GOT3 (cell line): ENCODE results near the gene HLCS.
"Not testable (repeated sequence)": the region's sequence is repeated elsewhere in the genome, so short reads cannot be mapped to it uniquely, and the experiment has no call there.

ENCODE experiments used
- DNase-seq: peaks from one replicate; lab custom pipeline; 2025; ENCODE audit warnings: mixed read lengths; lab: John Stamatoyannopoulos, UW

HLCS gene

DNA sequence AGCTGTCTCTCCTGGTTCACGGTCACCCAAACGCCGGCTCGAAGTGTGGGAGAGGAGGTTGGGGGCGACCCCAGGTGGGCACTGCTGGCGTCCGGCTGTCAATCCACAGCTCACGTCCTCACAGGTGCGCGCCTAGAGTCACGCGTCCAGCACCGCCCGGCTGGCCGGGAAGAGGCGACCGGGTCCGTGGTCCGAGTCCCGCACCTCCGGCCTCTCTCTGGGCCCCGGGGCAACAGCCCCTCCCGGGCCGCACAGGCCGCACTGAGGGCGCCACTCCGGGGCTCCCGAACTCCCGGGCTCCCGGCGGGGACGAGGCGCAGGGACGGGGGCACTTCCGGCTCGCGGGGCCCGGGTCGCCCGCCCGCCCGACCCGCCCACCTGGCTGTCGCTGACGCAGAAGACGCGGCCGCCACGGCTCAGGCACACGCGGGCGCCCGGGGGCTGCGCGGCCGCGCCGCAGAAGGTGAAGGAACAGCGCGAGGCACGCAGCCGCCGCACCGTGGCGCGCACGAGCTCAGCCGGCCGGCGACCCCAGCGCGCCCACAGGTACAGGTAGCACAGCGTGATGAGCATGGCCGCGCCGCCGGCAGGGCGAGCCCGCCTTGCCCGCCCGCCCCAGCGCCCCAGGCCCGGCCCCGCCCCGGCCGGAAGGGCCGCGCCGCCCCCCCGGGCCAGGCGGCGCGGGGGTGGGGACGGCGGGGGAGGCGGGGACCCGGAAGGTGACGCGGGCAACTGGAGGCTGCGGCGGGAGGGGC is at the start of gene HLCS:
TSS of gene HLCS (minus strand) at position 604 of the 755 bp plus-strand sequence. CDS start at position 573, 31 bp downstream.
- DNase-seq = no peak

DNA sequence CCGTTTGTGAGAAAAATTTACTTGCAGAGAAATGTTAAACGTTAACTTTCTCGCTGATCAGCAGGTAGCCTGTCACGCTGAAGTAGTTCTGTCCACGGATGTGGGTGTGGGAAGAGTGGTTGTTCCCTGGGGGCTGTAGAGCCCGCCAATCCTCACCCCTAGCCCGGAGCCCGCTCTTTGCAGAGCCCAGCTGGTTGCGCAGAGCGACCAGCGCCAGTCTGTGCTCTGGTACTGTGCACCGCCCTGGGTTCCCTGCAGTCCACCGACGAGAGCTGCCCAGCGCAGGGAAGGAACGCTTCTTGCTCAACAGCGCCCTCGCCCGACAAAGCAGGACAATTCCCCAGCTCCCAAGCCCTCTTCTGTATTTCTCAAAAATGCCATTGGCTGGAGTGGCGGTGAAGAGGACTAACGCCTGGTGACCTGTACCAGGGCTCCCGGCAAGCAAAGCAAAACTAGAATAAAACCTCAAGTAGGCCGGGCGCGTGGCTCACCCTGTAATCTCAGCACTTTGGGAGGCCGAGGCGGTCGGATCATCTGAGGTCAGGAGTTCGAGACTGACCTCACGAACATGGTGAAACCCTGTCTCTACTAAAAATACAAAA is 43.4 kb upstream of the HLCS start:
- peak; percentile 64 for DNase-seq

DNA sequence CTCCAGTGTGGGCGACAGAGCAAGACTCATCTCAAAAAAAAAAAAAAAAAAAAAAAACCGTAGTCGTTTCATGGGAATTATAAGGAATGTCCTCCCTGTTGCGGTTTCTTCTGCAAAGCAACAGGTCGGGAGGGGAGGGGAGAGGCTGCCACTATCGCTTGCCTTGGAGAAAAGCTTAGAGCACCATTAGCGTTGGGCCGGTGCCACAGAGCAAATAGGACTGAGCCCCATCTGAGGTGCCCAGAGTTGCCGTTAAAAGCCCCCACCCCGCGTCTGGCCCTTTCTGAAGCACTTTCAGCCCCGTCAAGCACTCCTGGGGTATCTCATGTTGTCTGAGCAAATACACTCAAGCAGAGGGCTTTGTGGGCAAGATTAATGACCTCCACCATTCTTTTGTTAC is 42.3 kb upstream of the HLCS start:
- no peak for DNase-seq

DNA sequence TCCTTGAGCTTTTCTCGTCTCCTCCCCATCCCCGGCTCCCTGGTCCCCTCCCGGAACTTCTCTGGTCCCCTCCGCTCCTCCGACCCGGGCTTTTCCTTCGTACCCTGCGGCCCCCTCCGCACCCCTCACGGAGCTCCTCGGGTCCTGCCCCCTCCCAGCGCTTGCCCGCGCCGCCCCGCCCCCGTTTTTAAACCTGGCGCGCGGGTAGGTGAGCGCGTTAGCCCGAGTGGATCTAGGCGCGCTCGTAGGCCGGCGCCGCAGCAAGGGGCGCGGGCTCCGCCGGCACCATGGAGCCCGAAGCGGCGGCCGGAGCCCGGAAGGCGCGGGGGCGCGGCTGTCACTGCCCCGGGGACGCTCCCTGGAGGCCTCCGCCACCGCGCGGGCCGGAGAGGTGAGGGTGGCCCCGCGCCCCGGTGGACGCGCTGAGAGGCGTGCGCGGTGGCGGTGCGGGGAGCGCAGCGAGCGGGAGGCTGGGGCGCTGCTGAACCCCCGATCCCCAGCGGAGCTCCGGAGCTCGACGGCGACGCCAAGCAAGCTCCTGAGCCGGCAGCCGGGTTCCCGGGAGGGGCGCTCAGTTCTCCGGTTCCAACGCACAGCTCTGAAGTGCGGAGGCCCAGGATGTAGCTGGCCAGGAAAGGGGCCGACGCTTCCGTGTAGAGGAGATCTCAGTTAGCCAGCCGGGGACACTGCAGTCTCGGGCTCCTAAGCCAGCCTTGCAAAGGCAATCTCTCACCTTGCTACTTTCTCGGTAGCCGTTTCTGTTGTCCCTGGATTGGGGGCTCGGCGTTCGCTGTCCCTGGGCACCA is 40.2 kb upstream of the HLCS start, which contains the start of gene RIPPLY3:
TSS of gene RIPPLY3 (plus strand) at position 217 of the 806 bp plus-strand sequence. CDS start at position 288, 71 bp downstream.
- no peak for DNase-seq

DNA sequence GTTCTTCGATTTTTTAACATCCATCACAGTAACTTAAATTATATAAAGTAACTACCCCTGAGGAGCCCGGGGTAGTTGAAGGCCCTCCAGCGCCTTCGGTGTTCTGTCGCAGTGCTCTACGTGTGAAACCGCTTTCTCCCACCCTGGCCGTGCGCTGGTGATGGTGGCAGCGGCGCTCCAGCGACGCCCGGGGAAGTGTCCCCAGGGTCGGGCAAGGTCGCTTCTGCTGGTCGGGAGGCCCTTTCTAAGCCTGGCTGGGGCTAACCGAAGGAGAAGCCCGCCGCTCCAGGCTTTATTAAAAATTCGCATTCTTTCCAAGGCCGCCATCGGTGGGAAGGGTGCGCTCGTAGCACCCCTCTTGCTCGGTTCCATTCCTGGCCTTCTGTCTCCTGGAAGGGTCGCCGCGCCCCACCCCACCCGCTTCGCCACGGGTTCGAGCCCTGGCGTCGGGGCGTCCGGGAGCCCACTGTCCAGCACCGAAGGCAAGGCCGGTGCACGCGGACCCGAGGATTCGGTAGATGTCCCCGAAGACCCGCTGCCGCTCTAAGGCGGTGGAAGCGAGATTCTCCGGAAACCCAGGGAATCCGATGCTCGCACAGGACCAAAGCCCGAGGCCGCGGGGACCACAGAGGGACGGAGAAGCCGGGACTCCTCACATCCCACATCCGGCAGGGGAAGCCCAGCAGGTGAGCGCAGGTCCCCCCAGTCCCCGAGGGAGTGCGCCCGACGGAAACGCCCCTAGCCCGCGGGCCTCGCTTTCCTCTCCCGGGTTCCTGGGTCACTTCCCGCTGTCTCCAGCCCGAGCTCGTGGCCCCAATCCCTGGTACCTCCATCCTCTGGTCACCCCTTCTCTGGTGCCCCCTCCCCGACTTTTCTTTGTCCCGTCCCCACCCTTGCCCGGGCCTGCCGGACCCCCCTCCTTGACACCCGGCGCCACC is 39.3 kb upstream of the HLCS start:
- DNase-seq = no peak

DNA sequence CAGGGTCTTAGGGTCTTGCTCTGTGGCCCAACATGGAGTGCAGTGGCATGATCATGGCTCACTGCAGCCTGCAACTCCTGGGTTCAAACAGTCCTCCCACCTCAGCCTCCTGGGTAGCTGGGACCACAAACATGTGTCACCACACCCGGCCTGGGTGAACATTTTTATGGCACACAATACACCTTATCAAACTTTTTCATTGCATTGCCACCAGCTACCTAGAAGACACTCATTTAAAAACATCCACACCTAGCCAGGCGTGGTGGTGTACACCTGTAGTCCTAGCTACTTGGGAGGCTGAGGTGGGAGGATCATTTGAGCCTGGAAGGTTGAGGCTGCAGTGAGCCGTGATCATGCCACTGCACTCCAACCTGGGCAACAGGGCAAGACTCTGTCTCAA is 37.4 kb upstream of the HLCS start:
- not testable (repeated sequence) for DNase-seq

DNA sequence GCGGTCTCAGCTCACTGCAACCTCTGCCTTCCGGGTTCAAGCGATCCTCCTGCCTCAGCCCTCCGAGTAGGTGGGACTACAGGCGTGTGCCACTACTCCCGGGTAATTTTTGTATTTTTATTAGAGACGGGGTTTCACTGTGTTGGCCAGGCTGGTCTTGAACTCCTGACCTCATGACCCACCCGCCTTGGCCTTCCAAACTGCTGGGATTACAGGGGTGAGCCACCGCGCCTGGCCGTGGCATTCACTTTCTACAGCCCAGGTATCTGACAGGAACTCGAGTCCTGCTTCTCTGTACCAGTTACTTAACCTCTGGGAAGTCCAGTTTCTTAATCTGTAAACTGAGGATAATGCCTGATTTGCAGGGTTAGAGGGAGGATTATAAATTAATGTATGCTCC is 36.4 kb upstream of the HLCS start:
- not testable (repeated sequence) for DNase-seq

DNA sequence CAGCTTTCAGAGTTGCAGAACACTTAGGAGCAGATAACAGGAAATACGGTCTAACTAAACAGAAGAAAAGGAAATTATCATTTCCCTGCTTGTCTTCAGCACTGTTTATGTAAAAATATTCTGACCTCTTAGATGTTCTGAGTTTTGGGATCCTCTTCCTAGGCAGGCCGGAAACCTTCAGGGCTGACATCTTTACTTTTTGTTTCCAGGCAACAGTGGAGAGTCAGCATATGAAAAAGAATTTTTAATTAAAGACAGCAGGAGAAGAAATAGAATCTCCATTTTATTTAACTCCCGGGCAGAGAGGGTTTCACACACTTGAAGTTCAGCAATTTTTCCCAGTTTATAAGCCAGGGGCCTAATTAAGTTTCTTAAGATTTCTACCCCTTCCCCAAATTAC is 35.0 kb upstream of the HLCS start:
- DNase-seq = no peak

DNA sequence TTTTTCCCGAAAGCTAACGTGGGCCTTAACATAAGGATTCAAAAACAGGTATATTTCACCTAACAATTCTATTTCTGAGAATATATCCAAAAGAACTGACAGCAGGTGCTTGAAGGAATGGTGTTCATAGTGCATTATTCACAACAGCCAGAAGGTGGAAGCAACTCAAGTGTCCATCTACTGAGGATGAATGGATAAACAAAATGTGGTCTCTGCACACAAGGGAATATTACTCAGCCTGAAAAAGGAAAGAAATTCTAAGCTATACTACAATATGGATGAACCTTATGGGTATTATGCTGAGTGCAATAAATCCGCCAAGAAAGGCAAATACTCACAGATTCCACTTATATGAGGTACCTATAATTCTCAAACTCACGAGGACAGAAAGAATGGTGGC is 33.9 kb upstream of the HLCS start:
- no peak for DNase-seq

DNA sequence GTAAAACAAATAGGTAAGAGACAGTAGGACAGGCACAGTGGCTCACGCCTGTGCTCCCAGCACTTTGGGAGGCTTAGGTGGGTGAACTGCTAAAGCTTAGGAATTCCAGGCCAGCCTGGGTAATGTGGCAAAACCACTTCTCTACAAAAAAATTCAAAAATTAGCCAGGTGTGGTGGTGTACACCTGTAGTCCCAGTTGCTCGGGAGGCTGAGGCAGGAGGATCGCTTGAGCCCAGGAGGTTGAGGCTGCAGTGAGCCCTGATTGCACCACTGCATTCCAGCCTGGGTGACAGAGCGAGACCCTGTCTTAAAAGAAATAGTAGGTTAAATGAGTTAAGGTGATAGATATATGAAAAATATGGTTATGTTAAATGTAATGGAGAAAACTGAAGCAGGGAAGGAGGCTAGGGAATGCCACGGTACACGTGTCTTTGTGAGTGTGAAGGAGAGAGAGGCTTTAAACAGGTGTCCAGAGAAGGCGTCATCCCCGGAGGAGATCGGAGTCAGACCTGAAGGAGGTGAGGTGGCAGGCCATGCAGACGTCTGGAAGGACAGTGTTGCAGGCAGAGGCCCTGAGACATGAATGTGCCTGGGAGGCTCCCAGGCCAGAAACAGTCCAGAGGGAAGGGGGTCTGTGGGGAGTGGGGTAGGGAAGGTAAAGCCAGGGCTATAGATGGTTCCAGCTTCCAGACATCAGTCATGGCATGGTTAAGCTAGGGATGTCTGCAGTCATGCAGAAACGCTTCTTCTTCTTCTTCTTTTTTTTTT is 32.8 kb upstream of the HLCS start:
- DNase-seq = no peak

DNA sequence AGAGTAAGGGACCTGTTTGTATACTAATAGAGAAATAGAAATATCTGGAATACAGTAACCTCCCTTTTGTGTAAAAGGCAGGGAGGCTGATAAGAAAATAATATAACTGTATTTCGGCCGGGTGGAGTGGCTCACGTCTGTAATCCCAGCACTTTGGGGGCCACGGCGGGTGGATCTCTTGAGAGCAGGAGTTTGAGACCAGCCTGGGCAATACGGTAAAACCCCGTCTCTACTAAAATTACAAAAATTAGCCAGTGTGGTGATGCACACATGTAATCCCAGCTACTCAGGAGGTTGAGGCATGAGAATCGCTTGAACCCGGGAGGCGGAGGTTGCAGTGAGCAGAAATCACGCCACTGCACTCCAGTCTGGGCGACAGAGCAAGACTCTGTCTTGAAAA is 28.8 kb upstream of the HLCS start:
- DNase-seq = not testable (repeated sequence)

DNA sequence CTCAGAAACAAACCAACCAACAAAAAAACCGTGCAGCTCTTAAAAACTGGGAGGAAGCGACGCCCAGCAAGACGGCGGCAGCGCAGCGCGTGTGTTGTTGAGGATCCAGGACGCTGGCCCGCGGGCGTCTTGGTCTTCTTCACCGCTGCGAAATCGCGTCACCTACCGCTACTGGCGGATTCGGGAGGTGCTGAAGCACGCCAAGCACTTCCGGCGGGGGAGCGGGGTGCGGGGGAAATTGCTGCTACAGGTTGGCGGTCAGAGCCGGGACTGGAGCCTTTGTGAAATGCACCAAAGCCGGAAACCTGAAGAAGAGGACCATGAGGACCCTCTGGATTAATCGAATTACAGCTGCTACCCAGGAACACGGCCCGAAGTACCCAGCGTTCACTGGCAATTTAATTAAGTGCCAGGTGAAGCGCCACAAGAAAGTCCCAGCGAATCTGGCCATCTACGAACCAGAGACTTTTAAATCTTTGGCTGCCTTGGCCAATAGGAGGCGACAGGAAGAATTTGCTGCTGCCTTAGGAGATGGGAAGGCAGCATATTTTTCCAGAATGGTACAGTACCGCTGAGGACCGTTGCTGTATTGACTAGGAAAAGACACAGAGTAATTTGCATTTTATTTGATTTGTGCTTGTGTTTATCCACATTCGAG is 28.2 kb upstream of the HLCS start:
- no peak for DNase-seq

DNA sequence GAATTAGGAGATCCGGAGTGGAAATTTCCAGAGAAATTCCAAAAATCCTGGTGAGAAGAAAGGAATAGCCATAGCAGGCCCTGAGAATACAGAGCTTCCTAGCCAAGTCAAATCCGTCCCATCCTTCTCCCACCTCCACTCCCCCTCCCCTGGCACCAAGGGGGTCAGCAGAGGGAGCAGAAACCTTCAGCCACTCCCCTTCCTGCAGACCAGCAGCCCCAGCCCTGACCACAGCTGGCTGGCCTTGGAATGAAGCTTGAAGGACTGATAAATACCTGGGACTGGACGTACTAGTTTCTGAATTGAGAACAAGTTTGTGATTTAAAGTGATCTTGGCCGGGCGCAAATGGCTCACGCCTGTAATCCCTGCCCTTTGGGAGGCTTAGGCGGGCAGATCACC is 26.2 kb upstream of the HLCS start:
- DNase-seq = no peak

DNA sequence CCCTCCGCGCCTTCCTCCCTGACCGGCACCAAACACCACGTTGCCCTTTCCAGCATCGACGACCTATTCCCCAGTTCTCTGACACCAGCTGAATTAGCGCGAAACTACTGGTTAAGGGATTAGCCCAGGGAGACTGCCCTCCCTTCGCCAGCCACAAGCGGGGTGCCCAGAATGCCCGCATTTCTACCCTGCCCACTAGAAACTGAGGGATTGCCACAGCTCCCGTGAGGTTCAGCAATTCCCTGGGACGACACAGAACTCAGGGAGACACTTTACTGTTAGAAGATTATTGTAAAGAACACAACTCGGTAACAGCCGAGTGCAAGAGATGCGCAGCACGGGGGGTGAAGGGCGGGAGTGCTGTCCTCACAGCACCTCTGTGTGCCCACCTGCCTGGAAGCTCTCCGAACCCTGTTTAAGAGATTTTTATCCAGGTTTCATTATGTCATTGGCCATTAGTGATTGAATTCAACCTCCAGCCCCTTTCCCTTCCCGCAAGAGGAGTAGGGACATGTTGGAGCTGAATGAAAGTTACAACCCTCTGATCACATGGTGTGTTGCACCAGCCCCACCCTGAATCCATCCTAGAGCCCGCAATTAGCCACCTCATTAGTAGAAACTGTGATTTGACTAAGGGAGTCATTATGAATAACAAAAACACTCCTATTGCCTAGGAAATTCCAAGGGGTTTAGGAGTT is 24.2 kb upstream of the HLCS start:
- no peak for DNase-seq

DNA sequence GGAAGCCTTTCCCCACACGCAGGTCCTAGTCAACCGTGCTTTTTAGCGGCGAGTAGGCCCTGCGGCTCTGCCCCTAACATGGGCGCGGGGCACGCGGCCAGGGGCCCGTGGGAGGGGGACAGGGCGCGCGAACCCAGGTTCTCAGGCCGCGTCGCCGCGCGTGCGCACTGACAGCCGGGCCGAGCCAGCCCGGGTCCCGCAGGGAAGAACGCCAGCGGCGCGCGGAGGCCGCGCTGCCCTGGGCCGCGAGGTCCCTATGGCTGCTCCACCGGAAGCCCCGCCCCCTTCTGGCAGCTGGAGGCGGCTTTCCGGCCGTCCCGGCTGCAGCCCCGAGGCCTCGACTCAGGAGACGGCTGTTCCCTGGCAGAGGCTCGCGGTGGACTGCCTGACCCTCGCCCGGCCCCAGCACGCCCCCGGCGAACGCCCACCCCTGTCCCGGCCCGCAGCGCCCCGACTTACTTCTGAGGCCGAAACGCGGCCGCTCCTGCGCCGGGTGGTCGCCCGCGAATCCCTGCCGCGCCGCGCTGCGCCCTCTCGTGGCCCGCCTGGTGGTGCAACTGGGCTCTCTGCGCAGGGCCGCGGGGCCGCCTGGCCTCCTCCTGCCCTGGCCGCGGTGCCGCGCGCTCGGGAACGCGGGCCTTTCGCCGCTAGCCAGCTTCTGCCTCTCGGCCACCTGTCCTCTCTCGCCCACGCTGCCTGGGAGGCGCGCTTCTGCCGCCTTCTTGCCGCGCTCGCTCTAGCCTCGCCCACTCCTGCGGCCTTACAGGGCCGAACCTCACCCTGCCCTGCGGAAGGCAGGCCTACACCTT is 23.4 kb upstream of the HLCS start:
- peak; percentile 85 for DNase-seq

DNA sequence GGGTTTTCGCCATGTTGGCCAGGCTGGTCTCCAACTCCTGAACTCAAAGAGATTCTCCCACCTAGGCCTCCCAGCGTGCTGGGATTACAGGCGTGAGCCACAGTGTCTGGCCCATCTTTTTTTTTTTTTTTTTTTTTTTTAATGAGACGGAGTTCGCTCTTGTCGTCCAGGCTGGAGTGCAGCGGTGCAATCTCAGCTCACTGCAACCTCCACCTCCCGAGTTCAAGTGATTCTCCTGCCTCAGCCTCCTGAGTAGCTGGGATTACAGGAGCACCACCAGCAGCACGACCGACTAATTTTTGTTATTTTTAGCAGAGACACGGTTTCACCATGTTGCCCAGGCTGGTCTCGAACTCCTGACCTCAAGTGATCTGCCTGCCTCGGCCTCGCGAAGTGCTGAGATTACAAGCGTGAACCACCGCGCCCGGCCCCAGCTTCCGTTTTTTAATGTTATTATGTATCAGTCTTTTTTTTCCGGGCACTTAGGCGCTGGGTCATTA is 22.8 kb upstream of the HLCS start:
- not testable (repeated sequence) for DNase-seq

DNA sequence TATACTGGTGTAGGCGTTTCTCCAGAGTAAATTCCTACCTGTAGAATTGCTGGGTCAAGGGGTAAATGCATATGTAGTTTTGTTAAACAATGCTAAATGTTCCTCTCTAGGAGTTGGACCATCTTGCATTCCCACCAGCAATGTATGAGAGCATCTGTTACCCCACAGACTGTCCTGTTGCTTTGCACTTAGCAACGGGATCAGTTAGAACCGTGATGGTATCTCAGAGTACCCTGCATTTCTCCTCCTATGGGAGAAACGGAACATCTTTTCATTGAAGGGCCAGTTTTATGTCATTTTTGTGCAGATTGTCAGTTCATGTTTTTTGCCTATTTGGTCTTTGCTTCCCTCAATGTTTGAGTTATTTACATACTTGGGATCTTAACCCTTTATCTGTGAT is 22.1 kb upstream of the HLCS start:
- DNase-seq = no peak

DNA sequence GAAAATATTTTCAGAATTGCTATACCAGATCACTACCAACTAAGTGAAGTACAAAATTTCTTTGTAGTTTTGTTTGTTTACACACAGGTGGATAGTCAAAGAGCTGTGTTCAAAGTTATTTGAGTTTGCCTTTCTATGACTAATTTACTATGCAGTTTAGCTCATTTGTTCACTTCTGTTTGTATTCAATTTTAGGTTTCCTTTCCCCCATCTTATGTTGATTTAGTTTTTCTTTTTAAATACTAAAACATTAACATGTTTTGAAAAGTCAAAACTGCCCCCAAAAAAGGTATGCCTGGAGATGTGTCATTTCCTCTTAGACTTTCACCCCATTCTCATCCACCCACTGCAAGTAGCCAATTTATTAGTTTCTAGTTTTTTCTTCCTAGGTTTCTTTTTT is 21.4 kb upstream of the HLCS start:
- no peak for DNase-seq
